Mucosa of stomach (tissue), 1 donor: ENCODE data around the gene ANK3.

Experiments
- H3K27me3 ChIP-seq: one replicate; pipeline ENCODE4 v1.7.0; 2013; ENCODE audit warnings: mild to moderate bottlenecking, low read length; ENCODE audit not compliant: control insufficient read depth, insufficient read depth
- H3K36me3 ChIP-seq: one replicate; pipeline ENCODE4 v1.7.0; 2013; ENCODE audit warnings: low read length; ENCODE audit not compliant: control insufficient read depth, insufficient read depth
- H3K4me1 ChIP-seq: one replicate; pipeline ENCODE4 v1.7.0; 2013; ENCODE audit warnings: mild to moderate bottlenecking, low read length; ENCODE audit not compliant: control insufficient read depth, insufficient read depth
- H3K4me3 ChIP-seq: one replicate; pipeline ENCODE4 v1.7.0; 2013; ENCODE audit warnings: low read length
- H3K9ac ChIP-seq: one replicate; pipeline ENCODE4 v1.7.0; 2013; ENCODE audit warnings: mild to moderate bottlenecking, low read length, moderate library complexity
- H3K9me3 ChIP-seq: one replicate; pipeline ENCODE4 v1.7.0; 2013; ENCODE audit warnings: mild to moderate bottlenecking, low read length, moderate library complexity; ENCODE audit not compliant: control insufficient read depth
- donor health status: Pancreatic carcinoma.

Gene ANK3

DNA sequence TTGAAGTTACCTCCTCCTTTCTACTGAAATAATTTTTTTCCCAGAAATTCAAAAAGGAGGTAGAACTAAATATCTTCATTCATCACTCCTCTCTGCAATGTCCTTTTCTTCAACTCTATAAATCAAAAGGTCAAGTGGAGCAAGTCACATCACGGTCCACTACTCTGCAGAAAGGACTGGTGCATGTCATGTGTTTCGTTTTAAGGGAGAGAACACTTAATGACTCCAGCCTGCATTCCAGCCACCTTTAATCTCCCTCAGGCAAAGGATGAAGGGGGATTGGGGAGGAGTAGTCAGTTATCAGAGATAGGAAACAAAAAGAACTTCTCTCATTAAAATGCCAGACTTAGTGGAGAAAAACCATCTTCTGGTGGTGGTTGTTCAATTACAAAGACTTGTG is 78.9 kb downstream of the ANK3 start:
- Histone ChIP-seq H3K36me3 (no peaks in the 10 kb centered on the region), H3K4me1 (no peaks in the 10 kb centered on the region), H3K9ac (no peak overlapping the region), H3K9me3 (no peaks in the 10 kb centered on the region), H3K27me3 (no peaks in the 10 kb centered on the region), H3K4me3 (no peak overlapping the region)

- Histone ChIP-seq H3K9ac (no peak overlapping the region), H3K4me1 (no peaks in the 10 kb centered on the region), H3K4me3 (no peak overlapping the region), H3K36me3 (no peaks in the 10 kb centered on the region), H3K9me3 (no peaks in the 10 kb centered on the region), H3K27me3 (no peaks in the 10 kb centered on the region)
Observed at GRCh38 chr10:60309891-60310290, 79.8 kb downstream of the ANK3 start.

DNA sequence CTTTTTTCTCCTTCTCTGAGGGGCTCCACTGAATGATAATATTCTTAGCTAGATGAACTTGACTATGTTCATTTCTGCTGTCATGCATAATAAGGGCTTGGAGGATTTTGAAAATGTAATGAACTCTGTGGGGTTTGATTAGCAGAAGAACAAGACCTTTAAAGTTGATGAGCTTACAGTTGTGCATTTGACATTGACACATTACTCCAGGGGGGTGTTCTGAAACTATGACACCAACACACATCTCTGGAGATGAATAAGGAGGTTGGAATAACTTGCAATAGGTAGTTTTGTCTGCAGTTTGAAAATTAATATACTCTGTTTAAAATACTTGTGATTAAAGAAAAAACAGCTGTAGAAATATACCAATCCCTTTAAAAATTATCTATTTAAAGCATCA is 80.3 kb downstream of the ANK3 start:
- H3K4me1 ChIP-seq, result no peaks in the 10 kb centered on the region
- H3K9ac ChIP-seq, result no peak overlapping the region
- no peaks in the 10 kb centered on the region for H3K27me3 ChIP-seq
- no peak overlapping the region for H3K4me3 ChIP-seq
- no peaks in the 10 kb centered on the region for H3K9me3 ChIP-seq
- H3K36me3 ChIP-seq, result no peaks in the 10 kb centered on the region

GRCh38 chr10:60305380-60305892 is 84.2 kb downstream of the ANK3 start:
- Histone ChIP-seq H3K4me1 (peaks cover 4% of the 10 kb centered on the region), H3K27me3 (no peaks in the 10 kb centered on the region), H3K9ac (no peak overlapping the region), H3K4me3 (no peak overlapping the region), H3K36me3 (no peaks in the 10 kb centered on the region), H3K9me3 (no peaks in the 10 kb centered on the region)

GRCh38 chr10:60304829-60305379 is 84.8 kb downstream of the ANK3 start:
- Histone ChIP-seq H3K4me3 (no peak overlapping the region), H3K4me1 (peaks cover 7% of the 10 kb centered on the region), H3K9me3 (no peaks in the 10 kb centered on the region), H3K27me3 (no peaks in the 10 kb centered on the region), H3K36me3 (no peaks in the 10 kb centered on the region), H3K9ac (no peak overlapping the region)

DNA sequence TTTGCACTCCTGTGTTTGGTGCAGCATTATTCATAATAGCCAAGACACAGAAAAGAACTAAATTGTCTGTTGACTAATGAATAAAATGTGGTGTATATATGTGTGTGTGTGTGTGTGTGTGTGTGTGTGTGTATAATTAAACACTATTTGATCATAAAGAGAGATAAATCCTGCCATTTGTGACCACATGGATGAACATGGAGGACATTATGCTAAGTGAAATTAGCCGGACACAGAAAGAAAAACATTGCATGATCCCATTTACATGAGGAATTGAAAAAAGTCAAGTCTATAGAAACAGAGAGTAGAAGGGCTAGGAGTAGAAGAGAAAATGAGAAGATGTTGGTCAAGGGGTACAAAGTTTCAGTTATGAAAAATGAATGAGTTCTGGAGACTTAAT is 85.9 kb downstream of the ANK3 start:
- Histone ChIP-seq H3K9me3 (no peaks in the 10 kb centered on the region), H3K36me3 (no peaks in the 10 kb centered on the region), H3K9ac (no peak overlapping the region), H3K4me3 (no peak overlapping the region), H3K4me1 (peaks cover 7% of the 10 kb centered on the region), H3K27me3 (no peaks in the 10 kb centered on the region)

DNA sequence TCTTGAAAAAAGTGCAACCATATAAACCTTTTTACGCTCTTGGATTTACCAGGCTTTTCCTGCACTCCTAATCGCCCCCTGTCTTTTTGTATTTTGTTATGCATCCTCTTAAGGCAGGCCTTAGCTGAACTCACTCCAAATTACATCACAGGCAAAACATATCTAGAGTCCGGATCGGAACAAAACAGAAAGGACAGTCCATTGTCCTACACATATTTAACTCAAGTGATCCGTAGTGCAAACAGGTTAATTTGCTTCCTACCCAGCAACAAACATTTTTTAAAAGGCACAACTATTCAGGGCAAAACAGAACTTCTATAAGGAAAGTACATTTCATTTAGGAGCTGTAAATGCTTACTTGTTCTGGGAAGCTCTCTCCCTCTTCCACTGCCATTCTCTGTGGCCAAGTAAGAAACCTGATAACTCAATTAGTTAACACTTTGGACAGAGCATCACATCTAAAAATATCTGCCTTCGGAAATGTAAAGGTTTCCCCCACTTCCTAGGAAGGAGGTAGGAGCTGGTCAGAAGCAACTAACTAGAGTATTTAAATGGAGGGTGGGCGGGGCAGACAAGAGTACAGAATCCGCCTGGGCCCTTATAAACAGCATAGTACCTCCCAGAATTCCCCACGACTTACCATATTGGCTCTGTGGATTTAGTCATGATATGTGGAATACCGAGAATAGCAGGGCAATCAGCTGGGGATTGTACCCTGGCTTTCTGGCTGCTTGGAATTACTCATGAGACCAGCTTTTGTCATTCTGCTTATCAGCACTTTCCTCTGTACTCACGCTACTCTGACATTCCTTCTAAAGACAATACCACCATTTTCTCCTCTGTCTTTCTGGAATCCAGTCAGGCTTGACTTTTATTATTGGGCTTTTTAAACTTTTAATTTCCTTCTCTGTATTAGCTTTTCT is 89.5 kb downstream of the ANK3 start:
- Histone ChIP-seq H3K4me3 (no peak overlapping the region), H3K27me3 (no peaks in the 10 kb centered on the region), H3K9ac (no peak overlapping the region)

GRCh38 chr10:60299390-60299778 is 90.3 kb downstream of the ANK3 start:
- H3K4me3 ChIP-seq, result no peak overlapping the region
- no peaks in the 10 kb centered on the region for H3K27me3 ChIP-seq
- no peaks in the 10 kb centered on the region for H3K36me3 ChIP-seq
- no peaks in the 10 kb centered on the region for H3K9me3 ChIP-seq
- H3K4me1 ChIP-seq, result peaks cover 11% of the 10 kb centered on the region
- H3K9ac ChIP-seq, result no peak overlapping the region

More for the DNA sequence above, 89.5 kb downstream of the ANK3 start:
- H3K4me1 ChIP-seq, result peaks cover 10% of the 10 kb centered on the region
- no peaks in the 10 kb centered on the region for H3K9me3 ChIP-seq
- no peaks in the 10 kb centered on the region for H3K36me3 ChIP-seq

DNA sequence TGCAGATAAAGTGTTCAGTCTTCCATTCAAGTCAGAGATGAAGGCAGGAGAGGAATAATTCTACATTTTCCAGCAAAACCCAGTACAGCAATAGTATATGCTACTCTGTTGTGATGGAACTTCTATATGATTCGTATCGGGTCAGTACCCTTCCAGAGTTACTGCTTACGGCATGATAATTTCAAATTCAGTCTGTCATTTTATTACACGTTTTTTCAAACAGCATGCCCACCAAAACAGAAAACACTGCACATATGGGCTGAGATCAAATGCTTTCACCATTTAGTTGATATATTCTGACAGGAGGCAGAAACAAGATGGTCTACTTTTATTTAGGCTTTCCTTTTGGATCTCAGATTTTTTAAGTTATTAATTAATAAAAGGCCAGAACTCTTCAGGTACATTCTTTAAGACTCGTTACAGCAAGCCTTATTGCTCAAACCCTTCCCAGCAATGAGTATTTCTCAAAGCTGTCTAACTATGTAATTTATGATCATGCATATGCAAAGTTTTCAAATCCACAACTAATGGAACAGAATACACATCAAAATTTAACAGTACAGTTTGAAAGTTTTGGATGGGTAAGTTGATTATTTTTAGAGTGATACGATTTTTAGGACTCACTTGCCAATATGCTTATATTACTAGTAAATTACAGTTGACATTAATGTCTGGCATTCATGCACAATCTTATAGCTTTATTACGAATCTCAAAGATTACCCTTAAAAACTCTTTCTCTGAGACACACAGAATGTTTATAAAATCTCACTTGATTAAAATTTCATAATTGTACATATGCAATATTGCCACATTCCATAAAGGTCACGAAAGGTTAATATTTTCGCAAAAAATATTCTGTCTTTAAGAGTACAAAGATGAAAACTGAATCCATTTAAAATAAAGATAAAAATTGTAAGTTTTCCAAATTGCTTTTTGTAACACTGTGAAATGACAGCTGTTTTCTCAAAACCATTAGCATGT is 91.0 kb downstream of the ANK3 start:
- Histone ChIP-seq H3K36me3 (no peaks in the 10 kb centered on the region), H3K9me3 (no peaks in the 10 kb centered on the region), H3K4me1 (peaks cover 15% of the 10 kb centered on the region), H3K4me3 (no peak overlapping the region), H3K9ac (no peak overlapping the region), H3K27me3 (no peaks in the 10 kb centered on the region)

GRCh38 chr10:60296073-60296472 is 93.6 kb downstream of the ANK3 start:
- no peaks in the 10 kb centered on the region for H3K9me3 ChIP-seq
- no peaks in the 10 kb centered on the region for H3K36me3 ChIP-seq
- peaks cover 15% of the 10 kb centered on the region for H3K4me1 ChIP-seq
- no peak overlapping the region for H3K4me3 ChIP-seq
- H3K27me3 ChIP-seq, result no peaks in the 10 kb centered on the region
- no peak overlapping the region for H3K9ac ChIP-seq

- H3K4me1 ChIP-seq, result peaks cover 10% of the 10 kb centered on the region
- H3K9ac ChIP-seq, result no peak overlapping the region
- no peaks in the 10 kb centered on the region for H3K36me3 ChIP-seq
- no peaks in the 10 kb centered on the region for H3K9me3 ChIP-seq
- H3K27me3 ChIP-seq, result no peaks in the 10 kb centered on the region
- no peak overlapping the region for H3K4me3 ChIP-seq
Observed at GRCh38 chr10:60295028-60295937, 94.4 kb downstream of the ANK3 start.
